T-helper 2 cell treated with Interferon-gamma antibody and Interleukin-4, amounts not matched to agents 5 μg/mL and 100 μg/mL, for 36 hours (primary cell): ENCODE measurements around the gene CABP5.

ENCODE experiments used
- DNase-seq: peaks from one replicate; pipeline ENCODE4 v3.0.0; 2021; ENCODE audit warnings: low spot score
- H3K27ac Mint-ChIP-seq: one replicate; pipeline ENCODE4 v1.8.0; 2021; ENCODE audit warnings: mild to moderate bottlenecking, mixed read lengths
- H3K27me3 Mint-ChIP-seq: one replicate; pipeline ENCODE4 v1.8.0; 2021; ENCODE audit warnings: low read depth, mixed read lengths
- H3K36me3 Mint-ChIP-seq: one replicate; pipeline ENCODE4 v1.8.0; 2021; ENCODE audit warnings: low read depth, mixed read lengths
- H3K4me1 Mint-ChIP-seq: one replicate; pipeline ENCODE4 v1.8.0; 2021; ENCODE audit warnings: low read depth, mixed read lengths
- H3K4me3 Mint-ChIP-seq: one replicate; pipeline ENCODE4 v1.8.0; 2022; ENCODE audit warnings: mild to moderate bottlenecking, moderate library complexity, mixed read lengths
- H3K9me3 Mint-ChIP-seq: one replicate; pipeline ENCODE4 v1.8.0; 2021; ENCODE audit warnings: mixed read lengths

Gene CABP5

GRCh38 chr19:48053856-48054255, 10.0 kb upstream of the CABP5 start:
- no peak overlapping the region for H3K4me3 Mint-ChIP-seq
- H3K27ac Mint-ChIP-seq, result no peak overlapping the region
- H3K27me3 Mint-ChIP-seq, result no peaks in the 10 kb centered on the region
- no peaks in the 10 kb centered on the region for H3K4me1 Mint-ChIP-seq
- no peak for DNase-seq
- no peaks in the 10 kb centered on the region for H3K36me3 Mint-ChIP-seq
- no peaks in the 10 kb centered on the region for H3K9me3 Mint-ChIP-seq

GRCh38 chr19:48053076-48053475, 9.2 kb upstream of the CABP5 start:
- Mint-ChIP-seq H3K4me1 (no peaks in the 10 kb centered on the region), H3K27me3 (no peaks in the 10 kb centered on the region), H3K4me3 (no peak overlapping the region), H3K9me3 (no peaks in the 10 kb centered on the region), H3K27ac (no peak overlapping the region), H3K36me3 (no peaks in the 10 kb centered on the region)
- no peak for DNase-seq

DNA sequence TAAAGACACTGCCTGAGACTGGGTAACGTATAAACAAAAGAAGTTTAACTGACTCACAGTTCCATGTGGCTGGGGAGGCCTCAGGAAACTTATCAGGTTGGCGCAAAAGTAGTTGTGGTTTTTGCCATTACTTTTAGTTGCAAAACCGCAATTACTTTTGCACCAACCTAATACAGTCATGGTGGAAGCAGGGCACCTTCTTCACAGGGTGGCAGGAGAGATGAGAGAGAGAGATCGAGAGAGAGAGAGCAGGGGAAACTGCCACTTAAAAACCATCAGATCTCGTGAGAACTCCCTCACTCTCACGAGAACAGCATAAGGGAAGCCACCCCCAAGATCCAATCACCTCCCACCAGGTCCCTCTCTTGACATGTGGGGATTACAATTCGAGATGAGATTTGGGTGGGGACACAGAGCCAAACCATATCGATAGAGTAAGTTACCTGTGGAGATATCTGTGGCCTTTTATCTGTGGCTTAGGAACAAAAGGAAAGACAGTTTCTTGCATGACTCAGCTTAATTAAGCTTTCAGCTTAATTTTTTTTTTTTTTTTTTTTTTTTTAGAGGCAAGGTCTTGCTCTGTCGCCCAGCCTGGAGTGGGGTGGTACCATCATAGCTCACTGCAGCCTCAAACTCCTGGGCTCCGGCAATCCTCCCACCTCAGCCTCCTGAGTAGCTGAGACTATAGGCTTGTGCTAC, 7.6 kb upstream of the CABP5 start:
- Mint-ChIP-seq H3K4me3 (no peak overlapping the region), H3K27me3 (no peaks in the 10 kb centered on the region), H3K4me1 (no peaks in the 10 kb centered on the region), H3K36me3 (no peaks in the 10 kb centered on the region), H3K9me3 (no peaks in the 10 kb centered on the region), H3K27ac (no peak overlapping the region)
- DNase-seq, result no peak

DNA sequence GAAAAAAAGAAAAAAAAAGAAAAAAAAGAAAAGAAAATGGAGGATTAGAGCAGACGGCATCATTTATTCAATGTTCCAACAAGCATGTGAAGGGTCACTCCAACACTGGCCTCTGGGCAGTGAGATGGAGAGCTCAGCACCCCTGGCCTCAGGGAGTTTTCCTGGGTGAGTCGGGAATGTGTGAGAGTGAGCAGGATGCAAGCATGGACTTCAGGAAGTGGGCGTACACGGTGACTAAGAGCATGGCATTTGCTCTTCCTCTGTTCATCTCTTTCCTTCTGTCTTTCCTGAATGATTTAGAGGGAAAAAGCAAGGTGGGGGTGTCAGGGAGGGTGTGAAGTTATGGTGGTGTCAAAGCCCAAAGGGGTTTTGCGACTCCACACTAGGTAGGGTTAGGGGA, 682 bp upstream of the CABP5 start:
- H3K4me3 Mint-ChIP-seq, result no peak overlapping the region
- H3K36me3 Mint-ChIP-seq, result no peaks in the 10 kb centered on the region
- H3K27ac Mint-ChIP-seq, result no peak overlapping the region
- H3K9me3 Mint-ChIP-seq, result peaks cover 3% of the 10 kb centered on the region
- peaks cover 3% of the 10 kb centered on the region for H3K27me3 Mint-ChIP-seq
- no peaks in the 10 kb centered on the region for H3K4me1 Mint-ChIP-seq
- no peak for DNase-seq

GRCh38 chr19:48041877-48042580, 1.9 kb downstream of the CABP5 start:
- Mint-ChIP-seq H3K4me1 (no peaks in the 10 kb centered on the region), H3K27ac (no peak overlapping the region), H3K36me3 (no peaks in the 10 kb centered on the region)

GRCh38 chr19:48036765-48037164, 7.1 kb downstream of the CABP5 start:
- Mint-ChIP-seq H3K27ac (no peak overlapping the region), H3K4me1 (no peaks in the 10 kb centered on the region), H3K27me3 (no peaks in the 10 kb centered on the region), H3K9me3 (peaks cover 22% of the 10 kb centered on the region), H3K4me3 (no peak overlapping the region), H3K36me3 (no peaks in the 10 kb centered on the region)
- DNase-seq, result no peak

More at GRCh38 chr19:48041877-48042580, 1.9 kb downstream of the CABP5 start:
- DNase-seq, result no peak
- peaks cover 10% of the 10 kb centered on the region for H3K9me3 Mint-ChIP-seq
- H3K4me3 Mint-ChIP-seq, result no peak overlapping the region
- peaks cover 3% of the 10 kb centered on the region for H3K27me3 Mint-ChIP-seq

- Mint-ChIP-seq H3K36me3 (no peaks in the 10 kb centered on the region), H3K9me3 (peaks cover 17% of the 10 kb centered on the region), H3K27ac (no peak overlapping the region), H3K27me3 (no peaks in the 10 kb centered on the region), H3K4me3 (no peak overlapping the region), H3K4me1 (peaks cover 2% of the 10 kb centered on the region)
- no peak for DNase-seq
Measured at GRCh38 chr19:48033604-48034003, 10.3 kb downstream of the CABP5 start.

DNA sequence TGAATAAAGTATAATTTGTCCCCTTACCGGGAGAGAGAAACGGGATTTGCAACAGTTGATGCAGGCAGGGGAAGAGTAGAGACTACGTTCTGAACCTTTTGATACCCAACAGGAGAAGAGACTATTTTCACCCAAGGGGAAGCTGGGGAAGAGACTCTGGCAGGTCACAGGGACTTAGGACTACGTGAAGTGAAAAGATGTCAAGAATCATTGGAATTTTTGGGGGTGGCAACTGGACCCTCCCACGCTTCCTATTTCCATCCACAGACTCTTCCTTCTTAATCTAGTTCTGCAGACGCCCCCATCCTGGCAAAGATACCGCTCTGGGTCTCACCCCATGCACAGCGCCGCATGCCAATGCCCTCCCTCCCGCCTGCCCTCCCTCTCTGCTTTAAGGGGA, 13.8 kb downstream of the CABP5 start:
- DNase-seq, result no peak
- Mint-ChIP-seq H3K9me3 (no peaks in the 10 kb centered on the region), H3K27me3 (peaks cover 4% of the 10 kb centered on the region), H3K27ac (no peak overlapping the region), H3K4me1 (peaks cover 2% of the 10 kb centered on the region), H3K4me3 (no peak overlapping the region), H3K36me3 (no peaks in the 10 kb centered on the region)

GRCh38 chr19:48029431-48029830, 14.4 kb downstream of the CABP5 start:
- Mint-ChIP-seq H3K4me1 (peaks cover 2% of the 10 kb centered on the region), H3K27ac (no peak overlapping the region), H3K4me3 (no peak overlapping the region), H3K9me3 (no peaks in the 10 kb centered on the region), H3K27me3 (peaks cover 4% of the 10 kb centered on the region), H3K36me3 (no peaks in the 10 kb centered on the region)
- DNase-seq, result no peak

DNA sequence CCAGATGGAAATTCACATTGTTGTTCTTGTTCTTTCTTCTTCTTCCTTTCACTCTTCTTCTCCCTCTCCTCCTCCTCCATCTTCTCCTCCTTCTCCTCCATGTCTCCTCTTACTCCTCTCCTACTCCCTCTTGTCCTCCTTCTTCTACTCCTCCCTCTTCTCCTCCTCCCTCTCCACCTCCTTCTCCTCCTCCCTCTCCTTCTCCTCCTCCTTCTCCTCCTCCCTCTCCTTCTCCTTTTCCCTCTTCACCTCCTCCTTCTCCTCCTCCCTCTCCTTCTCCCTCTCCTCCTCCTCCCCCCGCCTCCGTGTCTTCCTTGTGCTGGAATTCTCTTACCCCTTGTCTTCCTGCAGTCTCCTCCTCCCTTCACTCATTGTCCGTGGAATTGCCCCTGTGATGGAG, 18.4 kb downstream of the CABP5 start:
- peaks cover 4% of the 10 kb centered on the region for H3K27me3 Mint-ChIP-seq
- H3K36me3 Mint-ChIP-seq, result no peaks in the 10 kb centered on the region

DNA sequence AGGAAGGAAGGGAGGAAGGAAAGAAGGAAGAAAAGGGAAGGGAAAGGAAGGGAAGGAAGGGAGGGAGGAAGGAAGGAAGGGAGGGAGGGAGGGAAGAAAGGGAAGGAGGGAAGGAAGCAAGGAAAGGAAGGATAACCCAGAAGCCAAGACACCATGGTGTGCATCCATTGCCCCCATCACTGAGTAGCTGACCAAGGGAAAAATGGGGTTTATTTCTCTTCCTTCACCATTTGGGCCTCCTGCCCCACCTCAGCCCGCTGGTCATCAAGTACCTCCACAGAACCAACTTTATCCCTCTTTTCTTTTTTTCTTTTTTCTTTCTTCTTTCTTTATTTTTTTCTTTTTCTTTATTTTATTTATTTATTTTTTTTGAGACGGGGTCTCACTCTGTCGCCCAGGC, 20.4 kb downstream of the CABP5 start:
- no peaks in the 10 kb centered on the region for H3K36me3 Mint-ChIP-seq
- H3K4me1 Mint-ChIP-seq, result no peaks in the 10 kb centered on the region
- no peak for DNase-seq
- H3K27me3 Mint-ChIP-seq, result peaks cover 4% of the 10 kb centered on the region
- no peak overlapping the region for H3K4me3 Mint-ChIP-seq
- H3K27ac Mint-ChIP-seq, result no peak overlapping the region
- no peaks in the 10 kb centered on the region for H3K9me3 Mint-ChIP-seq

More for the DNA sequence above, 18.4 kb downstream of the CABP5 start:
- Mint-ChIP-seq H3K4me1 (peaks cover 2% of the 10 kb centered on the region), H3K9me3 (no peaks in the 10 kb centered on the region), H3K4me3 (no peak overlapping the region), H3K27ac (no peak overlapping the region)
- DNase-seq, result no peak

GRCh38 chr19:48023011-48023410, 20.9 kb downstream of the CABP5 start:
- H3K27me3 Mint-ChIP-seq, result peaks cover 4% of the 10 kb centered on the region
- H3K36me3 Mint-ChIP-seq, result no peaks in the 10 kb centered on the region
- H3K9me3 Mint-ChIP-seq, result no peaks in the 10 kb centered on the region
- no peaks in the 10 kb centered on the region for H3K4me1 Mint-ChIP-seq
- H3K27ac Mint-ChIP-seq, result no peak overlapping the region
- DNase-seq, result no peak
- H3K4me3 Mint-ChIP-seq, result no peak overlapping the region

GRCh38 chr19:48020686-48021085, 23.2 kb downstream of the CABP5 start:
- Mint-ChIP-seq H3K27ac (no peak overlapping the region), H3K36me3 (no peaks in the 10 kb centered on the region), H3K27me3 (no peaks in the 10 kb centered on the region), H3K9me3 (no peaks in the 10 kb centered on the region), H3K4me1 (no peaks in the 10 kb centered on the region), H3K4me3 (no peak overlapping the region)
- no peak for DNase-seq

GRCh38 chr19:48010932-48011758, 32.7 kb downstream of the CABP5 start:
- Mint-ChIP-seq H3K27ac (no peak overlapping the region), H3K36me3 (no peaks in the 10 kb centered on the region), H3K9me3 (peaks cover 3% of the 10 kb centered on the region), H3K4me1 (no peaks in the 10 kb centered on the region), H3K27me3 (no peaks in the 10 kb centered on the region), H3K4me3 (no peak overlapping the region)
- DNase-seq, result no peak
